Measurements from ENCODE around the gene PGF.

Gene PGF

GRCh38 chr14:74912801-74913200 is 42.6 kb downstream of the PGF start:
- no peak overlapping the region for H3K4me3 ChIP-seq (ENCODE audit: low read depth, low read length)
- DNase-seq (ENCODE audit: low read depth): no peak
- TF ChIP-seq, protein P1, sequence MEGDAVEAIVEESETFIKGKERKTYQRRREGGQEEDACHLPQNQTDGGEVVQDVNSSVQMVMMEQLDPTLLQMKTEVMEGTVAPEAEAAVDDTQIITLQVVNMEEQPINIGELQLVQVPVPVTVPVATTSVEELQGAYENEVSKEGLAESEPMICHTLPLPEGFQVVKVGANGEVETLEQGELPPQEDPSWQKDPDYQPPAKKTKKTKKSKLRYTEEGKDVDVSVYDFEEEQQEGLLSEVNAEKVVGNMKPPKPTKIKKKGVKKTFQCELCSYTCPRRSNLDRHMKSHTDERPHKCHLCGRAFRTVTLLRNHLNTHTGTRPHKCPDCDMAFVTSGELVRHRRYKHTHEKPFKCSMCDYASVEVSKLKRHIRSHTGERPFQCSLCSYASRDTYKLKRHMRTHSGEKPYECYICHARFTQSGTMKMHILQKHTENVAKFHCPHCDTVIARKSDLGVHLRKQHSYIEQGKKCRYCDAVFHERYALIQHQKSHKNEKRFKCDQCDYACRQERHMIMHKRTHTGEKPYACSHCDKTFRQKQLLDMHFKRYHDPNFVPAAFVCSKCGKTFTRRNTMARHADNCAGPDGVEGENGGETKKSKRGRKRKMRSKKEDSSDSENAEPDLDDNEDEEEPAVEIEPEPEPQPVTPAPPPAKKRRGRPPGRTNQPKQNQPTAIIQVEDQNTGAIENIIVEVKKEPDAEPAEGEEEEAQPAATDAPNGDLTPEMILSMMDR (IDR thresholded peaks at IDR 0.05; ENCODE audit: control insufficient read depth, extremely low read depth, insufficient read depth): no peak

- DNase-seq (ENCODE audit: low read depth): no peak
- TF ChIP-seq, protein P1 (IDR thresholded peaks at IDR 0.05; ENCODE audit: control insufficient read depth, extremely low read depth, insufficient read depth): no peak
- H3K4me3 ChIP-seq (ENCODE audit: low read depth, low read length): no peak overlapping the region
These were observed 43.3 kb downstream of the PGF start for GRCh38 chr14:74912111-74912510.

GRCh38 chr14:74911704-74912103 is 43.7 kb downstream of the PGF start:
- no peak for DNase-seq (ENCODE audit: low read depth)
- TF ChIP-seq, protein P1 (IDR thresholded peaks at IDR 0.05; ENCODE audit: control insufficient read depth, extremely low read depth, insufficient read depth): no peak
- H3K4me3 ChIP-seq (ENCODE audit: low read depth, low read length): no peak overlapping the region

GRCh38 chr14:74911221-74911620 is 44.2 kb downstream of the PGF start:
- H3K4me3 ChIP-seq (ENCODE audit: low read depth, low read length): no peak overlapping the region
- no peak for DNase-seq (ENCODE audit: low read depth)
- TF ChIP-seq, protein P1 (IDR thresholded peaks at IDR 0.05; ENCODE audit: control insufficient read depth, extremely low read depth, insufficient read depth): no peak

DNA sequence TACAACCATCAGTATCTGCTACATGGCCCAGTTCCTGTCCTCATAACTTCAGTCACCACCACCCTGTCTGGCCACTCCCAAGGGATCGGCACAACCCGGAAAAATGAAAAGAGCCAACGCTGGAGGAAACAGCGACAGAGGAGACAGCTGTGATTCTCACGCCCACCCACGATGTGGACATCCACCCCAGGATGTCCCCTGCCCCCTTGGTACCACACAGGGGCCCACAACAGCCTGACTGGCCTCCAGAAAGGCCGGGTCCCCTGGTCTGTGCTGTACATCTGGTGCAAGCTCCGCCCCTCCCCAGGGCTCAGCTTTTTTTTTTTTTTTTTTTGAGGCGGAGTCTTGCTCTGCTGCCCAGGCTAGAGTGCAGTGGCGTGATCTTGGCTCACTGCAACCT is 44.8 kb downstream of the PGF start:
- no peak for DNase-seq (ENCODE audit: low read depth)
- no peak overlapping the region for H3K4me3 ChIP-seq (ENCODE audit: low read depth, low read length)
- TF ChIP-seq, protein P1 (IDR thresholded peaks at IDR 0.05; ENCODE audit: control insufficient read depth, extremely low read depth, insufficient read depth): no peak

GRCh38 chr14:74909911-74910310 is 45.5 kb downstream of the PGF start:
- no peak overlapping the region for H3K4me3 ChIP-seq (ENCODE audit: low read depth, low read length)
- TF ChIP-seq, protein P1 (IDR thresholded peaks at IDR 0.05; ENCODE audit: control insufficient read depth, extremely low read depth, insufficient read depth): no peak

GRCh38 chr14:74909501-74909900 is 45.9 kb downstream of the PGF start:
- TF ChIP-seq, protein P1 (IDR thresholded peaks at IDR 0.05; ENCODE audit: control insufficient read depth, extremely low read depth, insufficient read depth): no peak
- no peak overlapping the region for H3K4me3 ChIP-seq (ENCODE audit: low read depth, low read length)
- no peak for DNase-seq (ENCODE audit: low read depth)

More at GRCh38 chr14:74909911-74910310, 45.5 kb downstream of the PGF start:
- DNase-seq (ENCODE audit: low read depth): no peak
